ENCODE data around the gene MUC12. TPM values are rescaled to one million over a fixed set of nuclear protein-coding genes. Genes with fewer than 3 reads are reported as not detected.
"Not testable (repeated sequence)": the region's sequence is repeated elsewhere in the genome, so short reads cannot be mapped to it uniquely, and the experiment has no call there.

Gene MUC12
- total and polyA plus RNA-seq, 2 of the 13 experiments (the other 11 are each of a cell fraction or from before 2014, with no cell fraction given) = not detected

- POLR2A ChIA-PET = no interaction called here
Observed at GRCh38 chr7:100921039-100921438, 48.3 kb upstream of the MUC12 start.

GRCh38 chr7:100923616-100924015 is 45.7 kb upstream of the MUC12 start:
- BruUV-seq (replicated peaks); H3K4me2 ChIP-seq (ENCODE audit: low read depth, low read length); POLR2A ChIA-PET; H4K20me1 ChIP-seq (ENCODE audit: insufficient read depth, low read length); DNase-seq (ENCODE audit: low spot score); H3K9me3 ChIP-seq (ENCODE audit: low read length); FAIRE-seq; H3K79me2 ChIP-seq (ENCODE audit: insufficient read depth, low read length); H3K9ac ChIP-seq (ENCODE audit: insufficient read depth, low read depth, low read length); in situ Hi-C loops (cut with HindIII; ENCODE audit: extremely low pct_ligation_motif_present, low pct_unique_long_range_greater_than_20kb); H3K4me3 ChIP-seq (replicated peaks in 1 of 3; ENCODE audit: insufficient read depth in 1 of 3, low read depth in 2 of 3, low read length in 3 of 3); H3K4me1 ChIP-seq (ENCODE audit: insufficient read depth, low read length); H2AFZ ChIP-seq (ENCODE audit: low read length); intact Hi-C loops (cut with micrococcal nuclease; ENCODE audit: unreplicated experiment); H3K27me3 ChIP-seq (ENCODE audit: control insufficient read depth in 1 of 2, insufficient read depth in 2 of 2, low read length in 2 of 2); H3K27ac ChIP-seq (ENCODE audit: extremely low read length, insufficient read depth, low read length); H3K36me3 ChIP-seq (replicated peaks in 1 of 2; ENCODE audit: control insufficient read depth in 1 of 2, insufficient read depth in 2 of 2, low read length in 2 of 2); CTCF ChIA-PET (ENCODE audit: low intra/inter-chr PET ratio, low total read pairs); ATAC-seq: not testable (repeated sequence)
- 3% methylated on average over 4 of the region's 4 CpGs for WGBS (ENCODE audit: low lambda C conversion rate)

More at GRCh38 chr7:100921039-100921438, 48.3 kb upstream of the MUC12 start:
- no peak overlapping the region for H3K9ac ChIP-seq (ENCODE audit: insufficient read depth, low read depth, low read length)
- H4K20me1 ChIP-seq (ENCODE audit: insufficient read depth, low read length) = no peaks in the 10 kb centered on the region
- no peak overlapping the region for H2AFZ ChIP-seq (ENCODE audit: low read length)
- H3K4me2 ChIP-seq (ENCODE audit: low read depth, low read length) = no peak overlapping the region
- H3K36me3 ChIP-seq (replicated peaks in 1 of 2; ENCODE audit: control insufficient read depth in 1 of 2, insufficient read depth in 2 of 2, low read length in 2 of 2) = no peaks in the 10 kb centered on the region
- H3K9me3 ChIP-seq (ENCODE audit: low read length) = no peaks in the 10 kb centered on the region
- in situ Hi-C loops (cut with HindIII; ENCODE audit: extremely low pct_ligation_motif_present, low pct_unique_long_range_greater_than_20kb) = no loop called here
- no peaks in the 10 kb centered on the region for H3K4me1 ChIP-seq (ENCODE audit: insufficient read depth, low read length)
- BruUV-seq (replicated peaks) = no TSS peak
- no peaks in the 10 kb centered on the region for H3K79me2 ChIP-seq (ENCODE audit: insufficient read depth, low read length)
- no peak for TF ChIP-seq ZNF777 (CRISPR knock-in tag; IDR thresholded peaks at IDR 0.05)
- TF ChIP-seq ZFP36 (IDR thresholded peaks at IDR 0.05; ENCODE audit: borderline replicate concordance, low read depth, low read length, partially characterized antibody) = no peak
- TF ChIP-seq DNMT3B (CRISPR knock-in tag; conservative IDR thresholded peaks at IDR 0.05) = no peak
- no peak for TF ChIP-seq NRL (CRISPR knock-in tag; IDR thresholded peaks at IDR 0.05; ENCODE audit: borderline replicate concordance)
- TF ChIP-seq CBX1 (IDR thresholded peaks at IDR 0.05; ENCODE audit: low read depth) = no peak
- TF ChIP-seq, protein P1, sequence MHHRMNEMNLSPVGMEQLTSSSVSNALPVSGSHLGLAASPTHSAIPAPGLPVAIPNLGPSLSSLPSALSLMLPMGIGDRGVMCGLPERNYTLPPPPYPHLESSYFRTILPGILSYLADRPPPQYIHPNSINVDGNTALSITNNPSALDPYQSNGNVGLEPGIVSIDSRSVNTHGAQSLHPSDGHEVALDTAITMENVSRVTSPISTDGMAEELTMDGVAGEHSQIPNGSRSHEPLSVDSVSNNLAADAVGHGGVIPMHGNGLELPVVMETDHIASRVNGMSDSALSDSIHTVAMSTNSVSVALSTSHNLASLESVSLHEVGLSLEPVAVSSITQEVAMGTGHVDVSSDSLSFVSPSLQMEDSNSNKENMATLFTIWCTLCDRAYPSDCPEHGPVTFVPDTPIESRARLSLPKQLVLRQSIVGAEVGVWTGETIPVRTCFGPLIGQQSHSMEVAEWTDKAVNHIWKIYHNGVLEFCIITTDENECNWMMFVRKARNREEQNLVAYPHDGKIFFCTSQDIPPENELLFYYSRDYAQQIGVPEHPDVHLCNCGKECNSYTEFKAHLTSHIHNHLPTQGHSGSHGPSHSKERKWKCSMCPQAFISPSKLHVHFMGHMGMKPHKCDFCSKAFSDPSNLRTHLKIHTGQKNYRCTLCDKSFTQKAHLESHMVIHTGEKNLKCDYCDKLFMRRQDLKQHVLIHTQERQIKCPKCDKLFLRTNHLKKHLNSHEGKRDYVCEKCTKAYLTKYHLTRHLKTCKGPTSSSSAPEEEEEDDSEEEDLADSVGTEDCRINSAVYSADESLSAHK (CRISPR knock-in tag; IDR thresholded peaks at IDR 0.05; ENCODE audit: borderline replicate concordance) = no peak
- DNase-seq (ENCODE audit: low spot score) (no peak), FAIRE-seq (no peak), ATAC-seq (no peak)
- no peak overlapping the region for H3K27ac ChIP-seq (ENCODE audit: extremely low read length, insufficient read depth, low read length)
- no peak overlapping the region for H3K4me3 ChIP-seq (replicated peaks in 1 of 3; ENCODE audit: insufficient read depth in 1 of 3, low read depth in 2 of 3, low read length in 3 of 3)
- intact Hi-C loops (cut with micrococcal nuclease; ENCODE audit: unreplicated experiment) = no loop called here
- H3K27me3 ChIP-seq (ENCODE audit: control insufficient read depth in 1 of 2, insufficient read depth in 2 of 2, low read length in 2 of 2) = no peaks in the 10 kb centered on the region
- CTCF ChIA-PET (ENCODE audit: low intra/inter-chr PET ratio, low total read pairs) = no interaction called here

Measured in HepG2 (cell line).